Neural crest cell (in vitro differentiated cells): ENCODE results near the gene ANKRD53. TPM values are rescaled to one million over a fixed set of nuclear protein-coding genes. Genes with fewer than 3 reads are reported as not detected.

Source experiments
- DNase-seq: peaks from one replicate; pipeline ENCODE4 v3.0.0; 2021; ENCODE audit warnings: low read depth, mixed read lengths, low spot score
- H3K27ac Mint-ChIP-seq: one replicate; pipeline ENCODE4 v1.8.0; 2021; ENCODE audit warnings: mild to moderate bottlenecking, mixed read lengths; ENCODE audit not compliant: unreplicated experiment
- H3K27me3 Mint-ChIP-seq: 2 replicates; pipeline ENCODE4 v1.8.0; 2021; ENCODE audit warnings: low read depth, mild to moderate bottlenecking, mixed read lengths
- H3K36me3 Mint-ChIP-seq: 2 replicates; pipeline ENCODE4 v1.8.0; 2021; ENCODE audit warnings: low read depth, mild to moderate bottlenecking, mixed read lengths
- H3K4me1 Mint-ChIP-seq: 2 replicates; pipeline ENCODE4 v1.8.0; 2021; ENCODE audit warnings: mixed read lengths
- H3K4me3 Mint-ChIP-seq: one replicate; pipeline ENCODE4 v1.8.0; 2021; ENCODE audit warnings: mild to moderate bottlenecking, mixed read lengths
- H3K9me3 Mint-ChIP-seq: 2 replicates; pipeline ENCODE4 v1.8.0; 2021; ENCODE audit warnings: mixed read lengths
- CTCF ChIP-seq: fragments of 200-600 bp; sonication (generic); conservative IDR thresholded peaks from 2 replicates; pipeline ENCODE4 v1.5.0; 2021; ENCODE audit warnings: antibody characterized with exemption, mild to moderate bottlenecking
- total RNA-seq: library from RNA; stranded (reverse); gene quantifications from 2 replicates; pipeline ENCODE4 v1.2.1, GENCODE V29; 2021

The ANKRD53 gene
- total RNA-seq, 1 donor from 2014 or later = 1.7 TPM

- TF ChIP-seq CTCF = no peak
- no peak for DNase-seq
- no peak overlapping the region for H3K4me3 Mint-ChIP-seq
- no peak overlapping the region for H3K27ac Mint-ChIP-seq
- peaks cover 64% of the 10 kb centered on the region for H3K4me1 Mint-ChIP-seq
- H3K27me3 Mint-ChIP-seq = peaks cover 7% of the 10 kb centered on the region
- no peaks in the 10 kb centered on the region for H3K36me3 Mint-ChIP-seq
- no peaks in the 10 kb centered on the region for H3K9me3 Mint-ChIP-seq
These were observed 36.7 kb upstream of the ANKRD53 start for GRCh38 chr2:70941701-70942100.

GRCh38 chr2:70942396-70943204, 35.8 kb upstream of the ANKRD53 start:
- Mint-ChIP-seq H3K9me3 (no peaks in the 10 kb centered on the region), H3K4me3 (peak overlapping the region; percentile 32), H3K4me1 (peaks cover 68% of the 10 kb centered on the region), H3K27me3 (peaks cover 14% of the 10 kb centered on the region), H3K36me3 (no peaks in the 10 kb centered on the region), H3K27ac (no peak overlapping the region)
- TF ChIP-seq CTCF = no peak
- no peak for DNase-seq

GRCh38 chr2:70943205-70943871, 35.1 kb upstream of the ANKRD53 start:
- DNase-seq = peak; percentile 37
- peaks cover 72% of the 10 kb centered on the region for H3K4me1 Mint-ChIP-seq

GRCh38 chr2:70944111-70944690, 34.2 kb upstream of the ANKRD53 start:
- no peak for DNase-seq
- H3K36me3 Mint-ChIP-seq = no peaks in the 10 kb centered on the region
- peaks cover 74% of the 10 kb centered on the region for H3K4me1 Mint-ChIP-seq
- TF ChIP-seq CTCF = no peak
- H3K27me3 Mint-ChIP-seq = peaks cover 24% of the 10 kb centered on the region
- H3K27ac Mint-ChIP-seq = peak overlapping the region; percentile 87
- no peaks in the 10 kb centered on the region for H3K9me3 Mint-ChIP-seq
- peak overlapping the region; percentile 39 for H3K4me3 Mint-ChIP-seq

More at GRCh38 chr2:70943205-70943871, 35.1 kb upstream of the ANKRD53 start:
- Mint-ChIP-seq H3K4me3 (peak overlapping the region; percentile 39), H3K9me3 (no peaks in the 10 kb centered on the region), H3K27me3 (peaks cover 22% of the 10 kb centered on the region), H3K27ac (no peak overlapping the region), H3K36me3 (no peaks in the 10 kb centered on the region)
- no peak for TF ChIP-seq CTCF

- H3K27me3 Mint-ChIP-seq = peaks cover 31% of the 10 kb centered on the region
- peak overlapping the region; percentile 2 for H3K4me3 Mint-ChIP-seq
- no peaks in the 10 kb centered on the region for H3K36me3 Mint-ChIP-seq
- peak; percentile 75 for DNase-seq
- H3K4me1 Mint-ChIP-seq = peaks cover 59% of the 10 kb centered on the region
- H3K27ac Mint-ChIP-seq = no peak overlapping the region
- peak; percentile 85 for TF ChIP-seq CTCF
- H3K9me3 Mint-ChIP-seq = no peaks in the 10 kb centered on the region
These were observed 31.5 kb upstream of the ANKRD53 start for GRCh38 chr2:70946832-70947442.
